DND-41 (cell line): ENCODE results near the gene AUH.

ENCODE experiments used
- ATAC-seq: fragments of 200-7000 bp; cut with Tn5 transposase; 3 replicates; pipeline ENCODE4 v1.9.1; 2021; ENCODE audit warnings: low read depth; ENCODE audit not compliant: insufficient read depth
- DNase-seq: peaks from one replicate; pipeline ENCODE4 v3.0.0-alpha.2; 2020
- H2AFZ ChIP-seq: 2 replicates; pipeline ENCODE4 v1.6.0; 2012; ENCODE audit warnings: low read depth, low read length
- H3K27ac ChIP-seq: 2 replicates; pipeline ENCODE4 v1.5.1; 2012; ENCODE audit warnings: low read length, inconsistent platforms
- H3K27me3 ChIP-seq: fragments of 200-600 bp; sonication (generic); 2 replicates; pipeline ENCODE4 v1.6.0; 2012; ENCODE audit warnings: low read length, mild to moderate bottlenecking, inconsistent platforms; ENCODE audit not compliant: insufficient read depth, poor library complexity
- H3K36me3 ChIP-seq: 2 replicates; pipeline ENCODE4 v1.5.1; 2012; ENCODE audit warnings: low read length, inconsistent platforms; ENCODE audit not compliant: insufficient read depth
- H3K4me1 ChIP-seq: 2 replicates; pipeline ENCODE4 v1.5.1; 2012; ENCODE audit warnings: mild to moderate bottlenecking, low read length; ENCODE audit not compliant: insufficient read depth
- H3K4me2 ChIP-seq: 2 replicates; pipeline ENCODE4 v1.6.0; 2012; ENCODE audit warnings: mild to moderate bottlenecking, moderate library complexity, low read length, inconsistent platforms; ENCODE audit not compliant: insufficient read depth
- H3K4me3 ChIP-seq, 2 experiments: fragments of 200-600 bp in 1 of 2; shearing (Covaris generic) in 1 of 2; 2 replicates each; pipeline ENCODE4 v1.5.1; 2012 to 2016; ENCODE audit warnings: inconsistent platforms in 2 of 2, low read length in 2 of 2, mild to moderate bottlenecking in 2 of 2, low read depth in 1 of 2, moderate library complexity in 1 of 2
- H3K79me2 ChIP-seq: 2 replicates; pipeline ENCODE4 v1.6.0; 2012; ENCODE audit warnings: low read length, inconsistent platforms; ENCODE audit not compliant: insufficient read depth
- H3K9ac ChIP-seq: 2 replicates; pipeline ENCODE4 v1.6.0; 2012; ENCODE audit warnings: low read depth, mild to moderate bottlenecking, inconsistent platforms, low read length, moderate library complexity
- H3K9me3 ChIP-seq: 2 replicates; pipeline ENCODE4 v1.5.1; 2012; ENCODE audit warnings: low read length, moderate library complexity, mild to moderate bottlenecking, inconsistent platforms; ENCODE audit not compliant: insufficient read depth, severe bottlenecking
- H4K20me1 ChIP-seq: 2 replicates; pipeline ENCODE4 v1.6.0; 2012; ENCODE audit warnings: low read length; ENCODE audit not compliant: insufficient read depth
- CTCF ChIP-seq: IDR thresholded peaks from 2 replicates; pipeline ENCODE4 v1.5.1; 2012; ENCODE audit warnings: borderline replicate concordance, low read length, moderate library complexity, mild to moderate bottlenecking; ENCODE audit not compliant: poor library complexity, severe bottlenecking; ENCODE audit errors: extremely low read depth
- EZH2 ChIP-seq: IDR thresholded peaks from 3 replicates; pipeline ENCODE4 v1.6.1; 2012; ENCODE audit warnings: borderline replicate concordance, low read depth, mild to moderate bottlenecking, moderate library complexity, low read length, inconsistent platforms; ENCODE audit not compliant: severe bottlenecking

The AUH gene

DNA sequence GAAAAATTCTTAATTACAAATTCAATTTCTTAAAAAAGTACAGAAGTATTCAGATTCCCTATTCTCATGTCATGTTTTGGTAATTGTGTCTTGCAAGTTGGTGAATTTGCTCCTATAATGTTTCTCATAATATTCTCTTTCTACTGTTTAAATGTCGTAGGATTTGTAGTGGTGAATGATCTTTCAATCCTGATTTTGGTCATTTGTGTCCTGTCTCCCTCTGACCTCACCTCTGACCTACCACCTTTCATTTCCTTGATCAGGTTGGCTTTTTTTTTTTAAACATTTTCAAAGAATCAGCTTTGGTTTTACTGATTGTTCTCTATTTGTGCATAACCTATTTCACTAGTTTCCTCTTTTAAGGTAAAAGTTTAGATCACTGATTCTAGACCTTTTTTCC, 102.6 kb downstream of the AUH start:
- no peak overlapping the region for H2AFZ ChIP-seq
- H3K36me3 ChIP-seq = no peaks in the 10 kb centered on the region
- no peaks in the 10 kb centered on the region for H3K79me2 ChIP-seq
- no peak for DNase-seq
- TF ChIP-seq CTCF = no peak
- TF ChIP-seq EZH2 = no peak
- H3K27ac ChIP-seq = no peak overlapping the region
- H3K9me3 ChIP-seq = no peaks in the 10 kb centered on the region
- no peak for ATAC-seq
- H3K4me2 ChIP-seq = no peak overlapping the region
- no peak overlapping the region for H3K4me3 ChIP-seq
- H3K27me3 ChIP-seq = no peaks in the 10 kb centered on the region
- H3K9ac ChIP-seq = no peak overlapping the region
- H4K20me1 ChIP-seq = no peaks in the 10 kb centered on the region
- H3K4me1 ChIP-seq = no peaks in the 10 kb centered on the region

GRCh38 chr9:91258451-91258850, 103.3 kb downstream of the AUH start:
- Histone ChIP-seq H3K4me1 (no peaks in the 10 kb centered on the region), H3K4me2 (no peak overlapping the region), H3K79me2 (no peaks in the 10 kb centered on the region), H3K36me3 (no peaks in the 10 kb centered on the region), H3K27me3 (no peaks in the 10 kb centered on the region), H3K4me3 (no peak overlapping the region), H3K27ac (no peak overlapping the region), H3K9ac (no peak overlapping the region), H4K20me1 (no peaks in the 10 kb centered on the region), H3K9me3 (no peaks in the 10 kb centered on the region), H2AFZ (no peak overlapping the region)
- no peak for ATAC-seq
- TF ChIP-seq EZH2 (no peak), CTCF (no peak)
- DNase-seq = no peak

GRCh38 chr9:91256235-91256634, 105.5 kb downstream of the AUH start:
- Histone ChIP-seq H3K9ac (no peak overlapping the region), H3K4me2 (no peak overlapping the region), H3K4me3 (no peak overlapping the region), H4K20me1 (no peaks in the 10 kb centered on the region), H3K79me2 (no peaks in the 10 kb centered on the region), H3K27me3 (no peaks in the 10 kb centered on the region), H2AFZ (no peak overlapping the region), H3K27ac (no peak overlapping the region), H3K4me1 (no peaks in the 10 kb centered on the region), H3K36me3 (no peaks in the 10 kb centered on the region), H3K9me3 (no peaks in the 10 kb centered on the region)
- DNase-seq = no peak
- TF ChIP-seq EZH2 (no peak), CTCF (no peak)
- no peak for ATAC-seq

DNA sequence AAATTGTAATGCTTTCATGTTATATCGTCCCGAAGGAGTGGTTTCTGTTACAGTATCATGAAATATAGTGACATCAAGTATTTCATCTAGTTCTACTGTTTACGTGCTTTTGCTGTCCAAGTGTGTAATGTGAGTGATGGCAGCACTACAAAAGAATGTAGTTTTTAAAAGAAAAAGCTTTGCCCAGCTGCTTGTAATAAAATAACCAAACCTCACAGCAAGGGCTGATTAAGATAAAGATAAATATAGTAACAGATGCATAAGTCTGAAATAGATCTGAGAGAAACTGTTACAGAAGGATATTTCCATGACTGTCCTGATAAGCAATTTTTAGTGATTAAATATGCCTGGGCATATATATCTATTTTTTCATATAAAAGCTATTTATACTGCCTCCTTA, 106.4 kb downstream of the AUH start:
- no peak overlapping the region for H3K27ac ChIP-seq

More for the DNA sequence above, 106.4 kb downstream of the AUH start:
- Histone ChIP-seq H3K4me2 (no peak overlapping the region), H3K36me3 (no peaks in the 10 kb centered on the region), H4K20me1 (no peaks in the 10 kb centered on the region), H3K27me3 (no peaks in the 10 kb centered on the region), H3K4me3 (no peak overlapping the region), H3K4me1 (no peaks in the 10 kb centered on the region), H2AFZ (no peak overlapping the region), H3K79me2 (no peaks in the 10 kb centered on the region), H3K9me3 (no peaks in the 10 kb centered on the region), H3K9ac (no peak overlapping the region)
- DNase-seq (no peak), ATAC-seq (no peak)
- TF ChIP-seq EZH2 (no peak), CTCF (no peak)
